ENCODE results near the gene SLC39A6.

Gene SLC39A6

DNA sequence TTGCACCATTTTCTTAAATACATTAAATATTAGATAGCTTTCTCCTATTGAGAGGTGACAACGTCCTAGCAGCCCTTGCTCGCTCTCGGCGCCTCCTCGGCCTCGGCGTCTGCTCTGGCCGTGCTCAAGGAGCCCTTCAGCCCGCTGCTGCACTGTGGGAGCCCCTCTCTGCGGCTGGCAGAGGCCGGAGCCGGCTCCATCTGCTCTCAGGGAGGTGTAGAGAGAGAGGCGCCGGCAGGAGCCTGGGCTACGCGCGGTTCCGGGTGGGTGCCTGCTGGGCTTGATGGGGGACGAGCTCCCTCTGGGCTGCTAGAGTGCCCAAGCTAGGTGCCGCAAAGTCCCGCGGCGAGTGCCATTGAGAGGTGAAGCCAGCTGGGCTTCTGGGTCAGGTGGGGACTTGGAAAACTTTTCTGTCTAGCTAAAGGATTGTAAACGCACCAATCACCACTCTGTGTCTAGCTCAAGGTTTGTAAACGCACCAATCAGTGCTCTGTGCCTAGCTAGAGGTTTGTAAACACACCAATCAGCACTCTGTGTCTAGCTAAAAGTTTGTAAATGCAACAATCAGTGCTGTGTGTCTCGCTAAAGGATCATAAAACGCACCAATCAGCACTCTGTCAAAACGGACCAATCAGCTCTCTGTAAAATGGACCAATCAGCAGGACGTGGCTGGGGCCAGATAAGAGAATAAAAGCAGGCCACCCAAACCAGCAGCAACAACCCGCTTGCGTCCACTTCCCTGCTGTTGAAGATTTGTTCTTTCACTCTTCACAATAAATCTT, 64.9 kb downstream of the SLC39A6 start:
- DNase-seq (ENCODE audit: low read depth in 2 of 3, low spot score in 1 of 3), result no peak

GRCh38 chr18:36058674-36059073, 70.5 kb downstream of the SLC39A6 start:
- DNase-seq (ENCODE audit: low read depth in 2 of 3, low spot score in 1 of 3), result no peak
